Measurements from ENCODE around the gene IRF4.
"Not testable (repeated sequence)": the region's sequence is repeated elsewhere in the genome, so short reads cannot be mapped to it uniquely, and the experiment has no call there.

IRF4 gene

DNA sequence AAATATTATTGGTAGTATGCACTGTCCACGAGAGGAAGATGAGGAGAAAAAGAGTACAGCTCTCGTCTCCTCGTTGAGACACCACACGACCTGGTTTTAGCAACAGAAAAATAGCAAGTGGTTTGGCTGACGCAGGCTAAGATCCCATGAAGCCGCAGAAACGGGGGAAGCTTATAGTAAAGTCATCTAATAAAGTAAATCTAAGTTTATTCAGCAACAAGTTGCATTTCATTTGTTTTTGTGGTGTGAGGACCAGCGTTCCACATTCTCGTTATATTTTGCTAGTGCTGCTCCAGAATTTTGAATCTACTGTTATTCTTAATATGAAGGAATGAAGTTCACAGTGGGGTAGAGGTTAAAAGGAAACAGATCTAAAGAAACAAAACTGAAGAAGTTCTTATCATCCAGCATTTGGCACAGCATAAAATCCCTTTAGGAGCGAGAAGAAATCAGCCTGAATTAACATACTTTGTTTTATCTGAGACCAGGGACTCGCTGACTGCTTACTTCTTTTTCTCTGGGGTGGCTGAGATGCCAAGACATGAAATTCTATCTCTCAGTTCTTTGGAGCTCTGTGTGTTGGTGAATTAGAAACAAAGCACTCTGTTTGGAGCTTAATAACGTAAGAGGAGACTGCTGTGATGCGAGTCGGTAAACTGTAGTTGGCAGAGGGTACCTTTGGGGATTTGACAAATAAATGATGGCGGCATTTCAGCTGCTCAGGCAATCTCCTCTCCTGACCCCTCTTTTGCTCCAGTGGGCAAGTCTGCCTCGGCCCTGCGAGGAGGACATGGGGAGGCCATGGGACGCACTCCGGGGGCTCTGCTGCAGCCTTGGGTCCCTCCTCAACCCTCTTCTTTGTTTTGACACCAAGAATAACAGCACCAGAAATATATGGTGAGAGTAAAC lies 24.9 kb upstream of the IRF4 start:
- no peak for DNase-seq

DNA sequence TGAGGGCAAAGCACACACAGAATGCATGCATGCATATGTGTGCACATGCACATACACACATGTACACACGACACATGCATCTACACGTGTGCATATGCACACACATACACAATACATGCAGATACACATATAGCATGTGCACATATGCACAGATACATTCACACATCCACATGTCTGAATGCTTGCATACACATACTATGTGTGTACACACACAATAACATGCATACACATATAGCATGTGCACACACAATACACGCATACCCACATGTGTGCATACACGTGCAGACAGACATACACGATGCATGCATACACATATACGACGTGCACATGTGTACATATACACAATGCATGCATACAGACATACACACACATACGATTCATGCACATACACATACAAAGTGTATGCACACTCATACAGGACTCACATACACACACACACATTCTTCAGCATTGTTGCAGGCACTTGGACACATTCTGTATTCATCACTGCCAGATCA lies 24.2 kb upstream of the IRF4 start:
- no peak for DNase-seq

DNA sequence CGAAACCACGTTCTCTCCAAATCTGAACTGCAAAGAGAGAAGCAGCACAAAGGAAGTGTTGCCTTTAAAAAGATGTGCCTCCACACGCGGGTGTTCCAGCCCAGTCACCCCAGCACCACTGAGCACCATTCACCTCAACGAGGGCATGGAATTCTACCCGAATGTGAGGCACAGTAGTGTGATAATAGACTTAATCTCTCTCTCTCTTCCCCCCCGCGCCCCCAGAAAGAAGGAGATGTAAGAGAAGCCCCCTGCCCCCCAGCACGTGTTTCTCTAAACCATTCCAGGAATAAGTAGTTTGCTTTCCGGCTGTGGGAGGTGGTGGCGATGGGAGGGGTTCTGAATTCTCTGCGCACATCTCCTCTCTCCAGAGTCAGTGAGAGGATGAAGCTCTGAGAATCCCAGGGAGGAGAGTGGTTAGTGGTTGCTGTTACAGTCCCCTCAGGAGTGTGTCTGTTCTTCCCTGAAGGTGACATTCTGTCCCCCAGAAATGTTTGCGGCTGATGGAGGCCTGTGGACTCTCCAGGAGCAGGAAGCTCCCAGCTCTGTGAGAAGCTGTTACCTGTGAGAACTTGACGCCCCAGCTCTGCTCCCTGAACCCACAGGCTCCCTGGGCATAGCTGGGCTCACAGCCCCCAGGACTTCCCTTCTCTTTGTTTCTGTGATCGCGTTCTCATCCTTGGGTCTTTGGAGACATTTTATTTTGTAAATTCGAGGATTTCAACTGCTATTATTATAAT lies 23.5 kb upstream of the IRF4 start:
- DNase-seq, result no peak

DNA sequence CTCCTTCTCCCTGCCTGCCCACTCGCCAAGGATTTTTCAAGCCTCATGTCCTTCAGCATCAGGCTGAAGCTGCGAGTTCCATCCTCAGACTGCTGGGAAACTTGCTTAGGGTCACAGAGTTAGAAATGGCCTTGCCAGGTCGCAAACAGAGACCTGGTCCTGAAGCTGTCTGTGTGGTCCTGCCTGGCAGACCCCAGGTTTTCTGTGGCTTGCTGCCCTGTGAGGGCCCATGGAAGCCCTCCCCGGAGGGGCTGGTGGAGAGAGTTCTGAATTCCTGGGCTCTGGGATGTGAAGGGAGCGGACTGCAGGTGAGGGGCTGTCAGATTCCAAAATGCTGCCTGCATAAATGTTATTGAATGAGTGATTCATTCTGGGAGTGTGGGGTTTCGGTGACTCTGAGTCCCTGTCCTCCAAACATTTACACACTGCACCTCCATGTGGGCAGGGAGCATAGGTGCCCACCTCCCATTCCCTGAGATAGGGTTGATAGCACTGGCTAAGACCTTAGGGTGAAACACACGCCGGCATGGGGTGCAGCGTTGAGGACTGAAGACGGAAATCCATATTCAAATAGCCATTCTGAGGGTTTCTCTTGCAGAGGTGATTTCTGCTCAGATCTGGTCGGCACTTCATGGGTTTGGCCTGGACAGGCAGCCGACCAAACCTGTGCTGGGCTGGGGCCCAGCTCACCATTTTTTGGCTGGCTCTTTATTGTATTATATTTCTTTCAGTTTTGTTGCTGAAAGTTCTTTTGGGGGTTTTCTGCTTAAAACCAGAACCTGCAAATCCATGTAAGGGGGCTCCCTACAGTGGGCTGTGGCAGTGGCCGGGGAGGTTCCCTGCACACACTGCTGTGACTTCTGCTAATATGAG lies 21.8 kb upstream of the IRF4 start:
- DNase-seq, result no peak

DNA sequence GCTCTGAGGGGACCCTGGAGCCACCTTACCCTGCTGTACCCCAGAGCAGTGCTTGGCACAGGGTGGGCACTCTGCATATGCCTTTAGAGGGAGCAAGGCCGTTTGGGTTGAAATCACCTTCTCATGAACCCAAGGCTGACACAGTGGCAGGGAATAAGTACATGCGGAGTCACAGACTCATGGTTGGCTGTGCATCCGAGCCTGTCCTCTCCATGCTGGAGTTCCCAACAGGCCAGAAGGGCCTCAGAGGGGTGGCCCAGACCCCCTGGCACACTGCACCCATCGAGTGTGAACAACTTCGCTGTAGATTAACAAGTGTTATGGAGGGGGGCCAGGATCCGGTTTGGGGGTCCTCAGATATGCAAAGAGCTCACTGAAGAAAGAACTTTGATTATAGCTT lies 21.0 kb upstream of the IRF4 start:
- DNase-seq, result no peak

DNA sequence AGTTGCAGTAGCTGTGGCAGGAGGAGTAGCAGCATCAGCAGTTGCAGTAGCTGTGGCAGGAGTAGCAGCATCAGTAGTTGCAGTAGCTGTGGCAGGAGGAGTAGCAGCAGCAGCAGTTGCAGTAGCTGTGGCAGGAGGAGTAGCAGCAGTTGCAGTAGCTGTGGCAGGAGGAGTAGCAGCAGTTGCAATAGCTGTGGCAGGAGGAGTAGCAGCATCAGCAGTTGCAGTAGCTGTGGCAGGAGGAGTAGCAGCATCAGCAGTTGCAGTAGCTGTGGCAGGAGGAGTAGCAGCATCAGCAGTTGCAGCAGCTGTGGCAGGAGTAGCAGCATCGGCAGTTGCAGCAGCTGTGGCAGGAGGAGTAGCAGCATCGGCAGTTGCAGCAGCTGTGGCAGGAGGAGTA lies 19.7 kb upstream of the IRF4 start:
- not testable (repeated sequence) for DNase-seq

DNA sequence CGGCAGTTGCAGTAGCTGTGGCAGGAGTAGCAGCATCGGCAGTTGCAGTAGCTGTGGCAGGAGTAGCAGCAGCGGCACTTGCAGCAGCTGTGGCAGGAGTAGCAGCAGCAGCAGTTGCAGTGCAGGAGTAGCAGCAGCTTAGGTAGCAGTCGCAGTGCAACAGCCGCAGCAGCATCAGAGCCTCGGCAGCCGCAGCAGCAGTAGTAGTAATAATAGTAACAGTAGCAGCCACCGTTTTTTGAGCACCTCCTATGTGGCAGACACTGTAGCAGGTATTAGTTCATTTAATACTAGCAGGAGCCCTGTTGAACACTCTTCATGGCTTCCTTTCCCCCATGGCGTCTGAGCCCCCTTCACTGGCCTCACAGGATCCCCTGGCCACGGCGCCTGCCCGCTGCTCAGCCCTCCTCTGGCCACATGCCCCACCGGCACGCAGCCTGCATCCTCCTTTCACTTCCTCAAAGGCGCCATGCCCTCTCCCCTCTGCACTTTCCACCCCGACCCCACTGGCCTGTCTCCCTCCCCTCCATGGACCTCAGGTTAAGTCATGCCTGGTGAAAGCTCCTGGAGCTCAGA lies 19.1 kb upstream of the IRF4 start:
- no peak for DNase-seq

DNA sequence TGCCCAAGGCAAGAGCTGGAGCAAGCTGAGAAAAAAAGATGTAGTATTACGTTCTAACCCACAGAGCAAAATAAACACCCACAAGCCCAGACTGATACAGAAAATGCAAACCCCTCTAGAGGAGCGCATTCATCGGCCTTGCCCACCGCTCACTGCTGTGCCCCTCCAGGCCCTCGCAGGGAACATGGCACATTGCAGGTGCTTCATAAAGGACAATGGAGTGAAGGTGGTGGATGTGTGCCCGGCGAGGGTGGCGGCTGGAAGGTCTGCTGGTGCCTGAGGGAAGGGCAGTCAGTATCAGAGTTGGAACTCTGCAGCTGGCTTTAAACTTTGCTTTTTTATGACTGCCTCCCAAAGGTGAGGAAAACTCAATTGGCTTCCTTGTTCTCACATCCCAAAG lies 18.5 kb upstream of the IRF4 start:
- no peak for DNase-seq

DNA sequence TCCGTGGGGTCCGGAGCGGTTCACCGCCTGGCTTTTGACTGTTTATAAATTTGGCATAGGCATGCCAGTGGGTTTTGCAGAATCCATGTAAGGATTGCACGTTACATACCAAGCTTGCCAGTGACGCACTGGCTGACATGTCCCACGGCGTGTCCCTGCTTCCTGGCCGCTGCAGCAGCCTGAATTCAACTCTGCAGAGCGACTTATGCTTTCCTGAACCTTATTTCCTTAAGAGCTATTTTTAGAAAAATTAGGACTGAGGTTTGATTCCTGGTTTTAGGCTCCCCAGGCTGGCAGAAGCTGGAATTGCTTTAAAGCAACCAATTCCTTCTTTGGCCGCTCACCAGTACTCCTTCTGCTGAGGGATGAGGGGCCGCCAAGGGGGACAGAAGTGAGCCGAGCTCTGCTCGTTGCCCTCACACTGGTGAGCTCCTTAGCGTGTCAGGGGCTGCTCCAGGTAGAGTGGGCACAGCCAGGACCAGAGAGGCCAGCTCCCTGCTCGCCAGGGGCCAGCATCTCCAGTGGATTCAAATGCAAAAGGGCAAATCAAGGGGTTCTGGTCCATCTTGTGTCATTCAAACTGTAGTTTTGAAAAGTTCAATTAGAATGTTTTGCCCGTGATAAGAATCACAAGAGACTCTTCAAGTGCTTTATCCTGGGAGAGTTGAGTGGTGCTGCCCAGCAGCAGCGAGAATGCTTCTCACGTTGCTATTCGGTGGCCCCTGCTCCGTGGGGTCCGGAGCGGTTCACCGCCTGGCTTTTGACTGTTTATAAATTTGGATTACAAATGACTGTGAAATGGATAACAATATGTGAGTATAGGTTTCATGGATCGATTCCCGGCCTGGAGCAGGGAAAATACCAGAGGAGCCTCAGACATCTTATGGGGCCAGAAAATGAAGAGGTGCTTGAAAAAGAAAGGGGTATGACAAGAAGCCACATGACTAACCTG lies 17.5 kb upstream of the IRF4 start:
- no peak for DNase-seq

DNA sequence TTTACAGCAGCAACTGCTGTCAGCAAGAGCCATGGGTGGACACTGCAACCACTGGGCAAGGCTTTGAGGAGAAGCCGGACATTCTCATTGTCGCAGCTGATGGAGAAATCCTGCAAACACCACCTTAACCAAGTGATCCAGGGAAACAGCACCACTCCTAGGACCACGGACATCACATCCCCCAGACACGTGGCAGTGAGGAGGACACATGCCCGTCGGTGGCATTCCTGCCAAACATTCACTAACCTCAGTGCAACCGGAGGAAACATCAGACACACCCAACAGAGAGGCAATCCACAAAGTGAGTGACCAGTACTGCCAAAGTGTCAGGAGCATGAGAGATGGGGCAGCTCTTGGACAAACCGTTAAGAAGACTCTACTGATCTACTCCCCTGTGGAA lies 16.6 kb upstream of the IRF4 start:
- DNase-seq, result no peak

DNA sequence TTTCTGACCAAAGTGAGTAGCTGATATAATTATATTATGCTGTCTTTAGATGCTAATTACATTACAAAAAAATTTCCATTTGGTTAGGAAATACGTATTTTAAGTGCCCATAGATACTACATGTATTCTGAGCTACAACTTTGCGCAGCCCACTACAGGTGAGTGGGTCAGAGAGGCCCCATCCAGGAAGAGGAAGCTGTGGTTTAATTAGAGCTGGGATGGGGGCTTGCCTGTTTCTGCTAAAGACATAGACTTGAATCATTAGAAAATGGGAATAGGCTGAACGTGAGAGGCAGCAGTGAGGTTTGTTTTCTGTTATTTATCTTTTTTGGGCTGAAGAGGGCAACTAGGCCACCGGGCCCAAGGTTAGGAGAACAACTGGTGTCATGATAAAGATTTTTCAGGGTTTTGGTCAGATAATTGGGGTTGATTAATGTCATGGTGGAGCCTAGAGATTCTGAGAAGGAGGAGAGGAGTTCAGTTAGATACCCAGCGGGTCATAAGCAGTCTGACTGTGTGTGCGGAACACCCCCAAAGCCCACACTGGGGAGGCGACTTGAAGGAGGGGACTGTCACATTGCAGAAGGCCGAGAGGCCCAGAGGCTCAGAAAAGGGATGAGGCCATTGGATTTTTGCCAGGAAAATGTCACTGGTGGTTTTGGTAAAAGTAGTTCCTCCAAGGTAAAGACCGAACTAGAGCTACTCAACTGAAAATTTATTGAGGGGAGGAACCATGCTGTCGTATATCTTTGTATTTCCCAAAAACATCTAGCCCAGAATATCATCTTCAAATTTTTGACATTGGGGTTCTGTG lies 14.5 kb upstream of the IRF4 start:
- no peak for DNase-seq

DNA sequence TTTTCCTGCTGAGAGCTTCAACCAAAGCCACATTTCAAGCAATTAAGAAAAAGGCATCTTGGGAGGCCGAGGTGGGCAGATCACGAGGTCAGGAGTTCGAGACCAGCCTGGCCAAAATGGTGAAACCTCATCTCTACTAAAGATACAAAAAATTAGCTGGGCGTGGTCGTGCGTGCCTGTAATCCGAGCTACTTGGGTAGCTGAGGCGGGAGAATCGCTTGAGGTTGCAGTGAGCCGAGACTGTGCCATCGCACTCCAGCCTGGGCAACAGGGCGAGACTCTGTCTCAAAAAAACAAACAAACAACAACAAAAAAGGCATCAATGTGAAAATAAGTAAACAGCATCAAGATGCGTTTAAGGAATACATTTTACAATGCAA lies 13.9 kb upstream of the IRF4 start:
- DNase-seq, result not testable (repeated sequence)

DNA sequence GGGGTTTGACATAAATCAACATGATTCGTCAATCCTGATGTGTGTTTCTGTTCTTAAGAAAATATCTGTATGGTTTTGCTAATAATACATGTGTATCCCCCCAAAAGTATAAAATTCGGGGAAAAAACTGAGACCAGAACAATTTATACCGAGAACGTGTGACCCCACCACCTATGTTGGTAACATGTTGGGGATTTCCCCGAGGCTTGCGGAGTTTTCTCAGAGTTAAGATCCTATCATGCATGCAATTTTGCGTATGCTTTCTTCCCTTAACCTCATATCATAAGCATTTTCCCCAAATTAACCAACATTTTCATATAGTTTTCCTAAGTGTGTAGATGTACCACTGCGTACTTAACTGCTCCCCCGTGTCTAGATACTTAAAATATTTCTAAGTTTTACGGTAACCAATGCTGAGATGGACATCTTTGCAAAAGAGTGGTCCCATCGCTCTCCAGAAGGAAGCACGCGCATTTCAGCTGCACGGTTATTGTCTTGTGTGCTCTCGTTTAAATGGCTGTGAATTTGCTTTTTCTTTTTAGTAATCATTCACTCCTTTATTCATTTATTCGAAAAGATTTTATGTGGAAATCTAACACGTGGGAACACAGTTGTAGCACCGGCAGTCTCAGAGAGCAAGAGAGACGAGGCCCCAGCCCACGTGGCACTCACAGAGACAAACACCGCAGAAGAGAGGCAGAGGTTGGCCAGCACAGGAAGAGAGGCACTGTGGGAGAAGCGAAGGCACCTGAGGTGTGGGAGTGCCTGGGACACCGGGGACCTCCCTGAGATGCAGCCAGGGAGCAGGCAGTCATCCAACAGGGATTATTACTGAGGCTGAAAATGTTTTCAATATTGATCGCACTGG lies 13.2 kb upstream of the IRF4 start:
- no peak for DNase-seq

DNA sequence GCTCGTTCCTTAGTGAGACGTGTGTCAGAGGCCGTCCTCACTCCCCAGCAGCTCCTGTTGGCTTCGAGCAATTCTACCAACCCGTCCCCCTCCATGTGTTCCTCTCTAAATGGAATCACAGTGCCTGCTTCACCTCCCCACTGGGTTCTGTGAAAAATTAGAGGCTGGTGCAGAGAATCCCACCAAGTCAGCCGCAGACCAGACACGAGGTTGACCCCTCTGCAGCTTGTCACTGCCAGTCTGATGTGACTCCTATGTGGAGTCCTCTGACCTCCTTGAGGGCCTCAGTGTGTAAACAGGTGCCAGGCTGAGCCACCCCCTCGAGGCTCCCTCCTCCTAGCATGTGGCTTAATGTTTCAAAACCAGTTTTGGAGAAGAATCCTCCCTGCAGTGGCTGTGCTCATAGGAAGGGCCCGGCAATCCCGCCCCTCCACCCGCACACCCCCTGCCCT lies 12.6 kb upstream of the IRF4 start:
- DNase-seq, result no peak

DNA sequence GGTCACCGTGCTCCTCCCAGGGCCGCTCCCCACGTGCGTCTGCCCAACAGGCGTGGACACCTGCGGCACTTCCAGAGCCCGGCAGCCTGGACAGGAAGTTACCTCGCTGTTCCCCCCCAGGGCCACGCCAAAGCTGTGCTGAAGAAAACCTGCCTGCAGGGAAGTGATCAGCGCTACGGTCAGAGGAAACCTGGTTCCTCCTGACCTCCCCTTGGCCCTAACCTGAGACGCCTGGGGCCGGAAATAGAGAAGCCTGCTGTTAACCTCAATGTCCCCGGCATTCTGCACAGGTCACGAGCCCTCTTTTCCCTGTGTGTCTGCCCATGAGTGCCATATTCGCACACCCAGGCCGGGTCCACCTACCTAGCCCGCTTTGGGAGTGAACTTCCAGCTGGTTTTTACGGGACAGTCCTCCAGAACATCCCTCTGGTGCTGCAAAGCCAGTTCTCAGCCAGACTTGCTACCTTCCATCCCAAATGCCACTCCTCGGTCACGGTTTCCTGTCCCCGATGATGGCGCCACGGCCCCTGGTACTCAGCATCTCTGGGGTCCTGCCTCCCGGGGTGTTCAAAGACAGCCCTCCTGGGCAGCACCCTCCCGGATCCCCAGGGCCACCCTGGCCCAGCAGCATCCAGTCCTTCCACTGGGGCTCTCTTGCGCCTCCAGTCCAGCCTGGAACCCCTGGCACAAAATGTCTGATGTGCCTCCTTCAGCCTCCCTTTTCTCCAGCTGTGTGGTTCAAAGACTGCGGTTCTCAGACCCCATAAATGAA lies 12.0 kb upstream of the IRF4 start:
- no peak for DNase-seq

DNA sequence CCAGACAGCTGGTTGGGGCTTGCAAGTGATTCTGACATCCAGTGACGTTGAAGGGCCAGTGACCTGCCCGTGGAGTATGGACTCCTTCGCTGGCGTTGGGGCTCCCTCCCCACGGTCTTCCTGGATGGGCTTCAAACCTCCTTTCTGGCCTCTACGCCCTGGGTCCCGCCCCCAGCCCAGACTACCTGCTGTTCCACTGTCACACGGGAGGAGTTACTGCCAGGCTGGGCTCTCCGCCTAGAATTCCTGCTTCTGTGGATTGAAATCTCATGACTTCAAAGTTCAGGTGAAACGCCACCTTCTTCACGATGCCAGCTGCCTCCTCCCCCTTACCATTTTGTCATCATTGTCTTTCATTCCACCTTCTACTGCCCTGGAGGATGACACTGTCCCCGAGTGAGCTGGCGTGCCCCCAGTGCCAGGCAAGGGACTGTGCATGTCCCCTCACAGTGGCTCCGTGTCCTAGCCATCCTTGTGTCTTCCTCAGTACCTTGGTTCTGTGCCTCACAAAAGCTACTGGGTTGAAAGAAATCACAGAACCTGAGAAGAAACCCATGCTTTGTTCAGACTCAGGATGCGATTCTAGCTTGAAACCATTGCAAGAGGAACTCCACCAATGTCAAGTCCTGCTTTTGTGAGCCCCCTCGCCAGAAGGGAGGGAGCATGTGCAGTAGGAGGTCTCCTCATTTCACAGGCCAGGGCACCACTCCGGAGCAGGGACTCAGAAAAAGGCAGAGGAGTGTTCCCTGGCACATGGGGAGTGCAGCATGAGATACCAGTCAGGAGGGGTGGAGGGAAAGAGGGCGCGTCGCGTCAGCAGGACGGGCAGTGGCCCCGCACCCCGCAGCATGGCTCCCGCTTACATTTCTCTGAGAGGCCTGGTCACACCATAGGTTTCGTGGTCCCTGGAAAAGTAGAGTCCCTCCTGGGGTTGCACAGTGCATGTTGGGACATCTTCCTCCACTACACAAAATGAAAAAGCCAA lies 11.0 kb upstream of the IRF4 start:
- DNase-seq, result no peak

DNA sequence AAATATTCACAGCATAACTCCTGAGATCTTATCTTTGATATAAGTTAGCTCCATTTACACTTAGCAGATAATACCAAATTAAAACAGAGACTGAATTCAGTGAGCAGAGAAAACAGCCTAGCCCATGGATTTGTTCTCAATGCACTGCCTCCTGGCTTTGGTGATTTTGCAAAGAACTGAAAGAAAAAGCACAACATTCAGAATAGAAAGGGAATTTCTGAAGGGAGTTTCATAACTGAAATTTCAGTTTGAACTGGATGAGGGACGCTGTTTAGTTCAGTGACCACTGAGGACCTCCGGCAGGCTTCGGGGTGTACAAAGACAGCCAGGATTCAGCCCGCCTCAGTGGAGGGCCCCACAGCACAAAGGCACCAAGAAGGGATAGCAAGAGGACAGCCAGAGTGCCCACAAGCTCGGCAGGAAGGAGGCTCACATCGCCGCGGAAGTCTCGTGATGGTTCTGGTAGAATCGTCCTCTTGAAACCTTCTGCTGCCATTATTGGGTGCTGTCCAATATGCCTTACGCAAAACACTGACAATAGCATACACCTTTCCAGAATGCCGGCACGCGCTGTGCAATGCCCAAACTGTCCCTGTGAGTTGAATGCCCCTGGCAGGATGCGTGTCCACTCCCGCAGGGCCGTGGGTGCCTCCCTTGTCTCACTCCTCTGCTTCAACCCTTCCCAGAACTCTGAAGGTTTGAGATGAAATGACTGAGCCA lies 9.7 kb upstream of the IRF4 start:
- DNase-seq, result no peak
